ENCODE measurements around the gene NUDT22. TPM values are rescaled to one million over a fixed set of nuclear protein-coding genes. Genes with fewer than 3 reads are reported as not detected.

NUDT22 gene
- total and polyA plus RNA-seq, 11 donors = 63.7 to 93.0 (median 70.3) TPM

DNA sequence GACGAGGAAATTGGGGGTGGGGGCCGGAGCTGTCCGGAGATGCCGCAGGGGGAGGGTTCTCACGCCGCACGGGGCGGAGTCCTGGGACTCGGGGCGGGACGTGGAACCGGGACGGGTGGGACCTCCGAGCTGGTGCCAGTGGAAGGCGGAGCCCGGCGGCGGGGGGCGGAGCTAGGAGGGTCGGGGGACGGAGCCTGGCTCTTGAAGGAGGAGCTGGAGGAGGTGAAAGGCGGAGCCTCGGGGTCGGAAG lies 15.1 kb downstream of the NUDT22 start:
- no peak for TF ChIP-seq POLR2A (IDR thresholded peaks at IDR 0.05)
- TF ChIP-seq, protein P1, sequence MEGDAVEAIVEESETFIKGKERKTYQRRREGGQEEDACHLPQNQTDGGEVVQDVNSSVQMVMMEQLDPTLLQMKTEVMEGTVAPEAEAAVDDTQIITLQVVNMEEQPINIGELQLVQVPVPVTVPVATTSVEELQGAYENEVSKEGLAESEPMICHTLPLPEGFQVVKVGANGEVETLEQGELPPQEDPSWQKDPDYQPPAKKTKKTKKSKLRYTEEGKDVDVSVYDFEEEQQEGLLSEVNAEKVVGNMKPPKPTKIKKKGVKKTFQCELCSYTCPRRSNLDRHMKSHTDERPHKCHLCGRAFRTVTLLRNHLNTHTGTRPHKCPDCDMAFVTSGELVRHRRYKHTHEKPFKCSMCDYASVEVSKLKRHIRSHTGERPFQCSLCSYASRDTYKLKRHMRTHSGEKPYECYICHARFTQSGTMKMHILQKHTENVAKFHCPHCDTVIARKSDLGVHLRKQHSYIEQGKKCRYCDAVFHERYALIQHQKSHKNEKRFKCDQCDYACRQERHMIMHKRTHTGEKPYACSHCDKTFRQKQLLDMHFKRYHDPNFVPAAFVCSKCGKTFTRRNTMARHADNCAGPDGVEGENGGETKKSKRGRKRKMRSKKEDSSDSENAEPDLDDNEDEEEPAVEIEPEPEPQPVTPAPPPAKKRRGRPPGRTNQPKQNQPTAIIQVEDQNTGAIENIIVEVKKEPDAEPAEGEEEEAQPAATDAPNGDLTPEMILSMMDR (IDR thresholded peaks at IDR 0.05) = no peak
- 0 to 3% (median 1%) methylated on average over 6 to 24 of the region's 24 CpGs for WGBS, 4 donors
- peak; percentile 84 to 93 (median 86) for ATAC-seq
- Histone ChIP-seq H3K4me1 (peaks cover 0 to 62% (median 33%) of the 10 kb centered on the region in 12 donors), H3K4me3 (peak overlapping the region; percentile 37 to 99 (median 79)), H3K9me3 (no peaks in the 10 kb centered on the region), H3K36me3 (peaks cover 0 to 38% (median 28%) of the 10 kb centered on the region in 9 donors), H3K27me3 (no peaks in the 10 kb centered on the region), H3K27ac (peak overlapping the region; percentile 95 to 100 (median 99))
- intact Hi-C loops (cut with DNase I) = loop anchor here in 3 of 10 donors (1.0 to 2.0 kb wide), 3 partner anchors 29 to 64 kb away; partner anchors contain the start of genes BAD (in 1 of the 3) and ESRRA (in 1 of the 3)
- DNase-seq = peak in 4 of 5 donors; percentile 99 to 100 (median 100)

DNA sequence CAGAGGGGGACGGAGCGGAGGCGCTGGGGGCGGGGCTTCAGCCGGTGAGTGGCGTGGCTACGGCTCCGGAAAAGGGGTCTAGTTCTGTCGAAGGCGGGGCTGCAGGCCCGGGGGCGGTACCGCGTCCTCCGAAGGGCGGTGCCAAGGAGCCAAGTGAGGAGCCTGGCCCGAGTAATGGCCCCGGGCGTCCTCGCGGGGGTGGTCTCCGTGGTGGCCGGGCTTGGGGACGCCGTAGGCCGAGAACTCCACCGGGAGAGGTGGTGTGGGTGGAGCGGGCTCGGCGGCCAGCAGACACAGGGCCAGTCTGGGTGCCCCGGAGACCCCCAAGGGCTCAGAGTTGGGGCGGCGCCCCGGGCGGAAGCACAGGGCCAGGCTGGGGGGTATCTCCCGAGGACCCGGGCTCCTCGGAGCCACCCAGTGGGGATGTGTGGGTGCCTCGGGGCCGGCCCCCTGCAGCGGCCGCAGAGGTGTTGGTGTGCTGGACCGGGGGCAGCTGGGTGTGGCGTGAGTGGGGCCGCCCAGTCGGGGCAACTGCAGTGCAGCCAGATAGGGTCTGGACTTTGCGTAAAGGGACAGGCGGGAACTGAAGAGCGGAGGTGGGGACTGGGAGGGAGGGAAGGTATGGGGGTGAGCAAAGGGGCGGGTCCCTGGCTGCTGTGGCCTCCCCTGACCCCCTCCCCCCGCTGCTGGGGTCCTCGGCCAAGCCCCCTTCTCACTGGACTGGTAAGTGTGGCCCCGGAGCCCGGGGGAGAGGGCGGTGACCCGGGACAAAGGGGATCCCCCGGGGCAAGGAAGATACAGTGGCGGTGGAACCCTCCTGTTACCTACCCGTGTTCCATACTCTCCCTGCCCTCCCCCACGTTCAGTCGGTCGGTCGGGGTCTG lies 15.7 kb downstream of the NUDT22 start:
- intact Hi-C loops (cut with DNase I) = loop anchor here in 3 of 10 donors (1.0 to 2.0 kb wide), 3 partner anchors 29 to 63 kb away; partner anchors contain the start of genes BAD (in 1 of the 3) and ESRRA (in 1 of the 3)
- peaks cover 0 to 62% (median 33%) of the 10 kb centered on the region in 12 donors for H3K4me1 ChIP-seq
- WGBS, 4 donors = 1% methylated on average over 20 to 63 of the region's 63 CpGs

DNA sequence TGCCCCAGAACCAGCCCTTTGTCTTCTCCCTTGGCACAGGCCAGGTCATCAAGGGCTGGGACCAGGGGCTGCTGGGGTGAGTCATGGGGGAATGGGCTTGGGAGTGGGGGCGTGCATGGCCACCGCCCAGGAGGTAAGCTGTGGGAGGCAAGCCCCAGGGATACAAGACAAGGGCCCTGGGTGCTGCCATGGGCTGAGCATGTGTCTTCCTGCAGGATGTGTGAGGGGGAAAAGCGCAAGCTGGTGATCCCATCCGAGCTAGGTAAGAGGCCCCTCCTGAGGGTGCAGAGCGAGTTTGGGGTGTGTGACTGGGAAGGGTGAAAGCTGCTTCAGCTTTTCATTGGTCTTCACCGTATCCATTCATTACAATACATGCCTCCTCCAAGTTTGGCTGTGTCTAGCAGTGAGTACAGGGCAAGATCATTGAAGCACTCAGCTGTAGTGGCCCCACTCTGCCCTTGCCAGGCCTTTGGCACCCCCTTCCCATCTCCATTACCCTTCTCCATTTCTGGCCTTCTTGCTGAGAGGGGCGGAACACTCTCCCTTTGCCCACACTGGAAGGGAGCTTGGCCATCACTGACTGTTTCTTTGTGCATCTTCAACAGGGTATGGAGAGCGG lies 17.3 kb downstream of the NUDT22 start:
- ATAC-seq (no peak), DNase-seq (no peak)
- Histone ChIP-seq H3K4me3 (no peak overlapping the region), H3K36me3 (peaks cover 0 to 23% (median 16%) of the 10 kb centered on the region in 9 donors), H3K4me1 (peaks cover 0 to 64% (median 39%) of the 10 kb centered on the region in 12 donors), H3K27me3 (no peaks in the 10 kb centered on the region), H3K27ac (peak overlapping the region in 3 of 12 donors; percentile 99 to 100 (median 100)), H3K9me3 (no peaks in the 10 kb centered on the region)
- WGBS, 4 donors = 85 to 91% (median 89%) methylated on average over 8 of the region's 8 CpGs
- intact Hi-C loops (cut with DNase I) = no loop called here
- TF ChIP-seq POLR2A (IDR thresholded peaks at IDR 0.05) = no peak
- TF ChIP-seq, protein P1 (IDR thresholded peaks at IDR 0.05) = no peak

More for the DNA sequence above, 15.7 kb downstream of the NUDT22 start:
- Histone ChIP-seq H3K36me3 (peaks cover 0 to 36% (median 26%) of the 10 kb centered on the region in 9 donors), H3K4me3 (peak overlapping the region; percentile 65 to 99 (median 80)), H3K27ac (peak overlapping the region; percentile 72 to 100 (median 99)), H3K27me3 (no peaks in the 10 kb centered on the region), H3K9me3 (no peaks in the 10 kb centered on the region)
- TF ChIP-seq POLR2A (IDR thresholded peaks at IDR 0.05) = peak in 1 of 2 donors; percentile 86
- TF ChIP-seq, protein P1 (IDR thresholded peaks at IDR 0.05) = peak in 1 of 12 donors; percentile 26
- DNase-seq = peak in 4 of 5 donors; percentile 58 to 100 (median 68)
- peak in 3 of 4 donors; percentile 1 to 26 (median 17) for ATAC-seq

DNA sequence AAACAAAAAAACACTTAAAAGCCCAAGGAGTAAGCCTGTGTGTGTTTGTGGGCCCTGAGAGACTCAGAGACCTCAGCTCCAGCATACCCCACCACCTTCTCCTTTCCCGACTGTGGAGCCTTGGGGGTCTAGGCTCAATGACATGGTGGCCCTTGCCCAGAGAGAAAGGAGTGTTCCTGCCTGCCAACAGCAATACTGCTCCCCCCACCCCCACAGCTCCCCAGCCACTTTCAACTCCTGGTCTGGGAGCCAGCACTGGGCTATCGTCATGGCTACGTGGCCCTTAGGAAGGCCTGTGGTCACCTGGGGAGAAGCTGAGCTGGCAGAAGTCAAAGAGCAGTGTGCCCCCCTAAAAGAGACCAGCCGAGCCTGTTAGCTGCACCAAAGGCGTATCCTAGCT lies 18.0 kb downstream of the NUDT22 start:
- H3K27me3 ChIP-seq = no peaks in the 10 kb centered on the region
- no peaks in the 10 kb centered on the region for H3K9me3 ChIP-seq
- intact Hi-C loops (cut with DNase I) = no loop called here
- peaks cover 0 to 64% (median 39%) of the 10 kb centered on the region in 12 donors for H3K4me1 ChIP-seq
- H3K36me3 ChIP-seq = peaks cover 0 to 16% (median 9%) of the 10 kb centered on the region in 9 donors
- ATAC-seq (no peak), DNase-seq (no peak)
- peak overlapping the region in 1 of 12 donors; percentile 14 for H3K27ac ChIP-seq
- no peak for TF ChIP-seq POLR2A (IDR thresholded peaks at IDR 0.05)
- TF ChIP-seq, protein P1 (IDR thresholded peaks at IDR 0.05) = no peak
- no peak overlapping the region for H3K4me3 ChIP-seq
- 55 to 70% (median 69%) methylated on average over 4 to 5 of the region's 5 CpGs for WGBS, 4 donors

All from heart left ventricle (tissue), 16 donors.